Parathyroid adenoma (tissue), 2 donors: ENCODE results near the gene SLC29A1.

Source experiments
- H2AFZ ChIP-seq: fragments of 300-600 bp; sonication (generic); one replicate; pipeline ENCODE4 v1.7.0; 2017; ENCODE audit warnings: antibody characterized with exemption, mild to moderate bottlenecking
- H3K27ac ChIP-seq: fragments of 300-600 bp; sonication (generic); one replicate; pipeline ENCODE4 v1.7.0; 2017
- H3K27me3 ChIP-seq: fragments of 300-600 bp; sonication (generic); one replicate; pipeline ENCODE4 v1.7.0; 2017; ENCODE audit warnings: low read length; ENCODE audit not compliant: control insufficient read depth, insufficient read depth
- H3K36me3 ChIP-seq: fragments of 300-600 bp; sonication (generic); one replicate; pipeline ENCODE4 v1.7.0; 2017; ENCODE audit warnings: low read length; ENCODE audit not compliant: control insufficient read depth, insufficient read depth
- H3K4me1 ChIP-seq: fragments of 300-600 bp; sonication (generic); one replicate; pipeline ENCODE4 v1.7.0; 2017; ENCODE audit warnings: control low read depth
- H3K4me2 ChIP-seq: fragments of 300-600 bp; sonication (generic); one replicate; pipeline ENCODE4 v1.7.0; 2017; ENCODE audit warnings: low read length
- H3K4me3 ChIP-seq: fragments of 300-600 bp; sonication (generic); one replicate; pipeline ENCODE4 v1.7.0; 2017; ENCODE audit warnings: low read depth, low read length
- H3K79me2 ChIP-seq: fragments of 300-600 bp; sonication (generic); one replicate; pipeline ENCODE4 v1.7.0; 2017; ENCODE audit warnings: control low read depth
- H3K9ac ChIP-seq: fragments of 300-600 bp; sonication (generic); one replicate; pipeline ENCODE4 v1.7.0; 2017; ENCODE audit warnings: mild to moderate bottlenecking
- H3K9me3 ChIP-seq: fragments of 300-600 bp; sonication (generic); one replicate; pipeline ENCODE4 v1.7.0; 2017; ENCODE audit warnings: low read length; ENCODE audit not compliant: control insufficient read depth
- TF ChIP-seq, protein P1 (sequence below): fragments of 300-600 bp; sonication (generic); IDR thresholded peaks from one replicate; pipeline ENCODE4 v1.7.0; 2017; ENCODE audit warnings: antibody characterized with exemption, mild to moderate bottlenecking
- donor health status: primary hyperparathyroidism.

SLC29A1 gene

DNA sequence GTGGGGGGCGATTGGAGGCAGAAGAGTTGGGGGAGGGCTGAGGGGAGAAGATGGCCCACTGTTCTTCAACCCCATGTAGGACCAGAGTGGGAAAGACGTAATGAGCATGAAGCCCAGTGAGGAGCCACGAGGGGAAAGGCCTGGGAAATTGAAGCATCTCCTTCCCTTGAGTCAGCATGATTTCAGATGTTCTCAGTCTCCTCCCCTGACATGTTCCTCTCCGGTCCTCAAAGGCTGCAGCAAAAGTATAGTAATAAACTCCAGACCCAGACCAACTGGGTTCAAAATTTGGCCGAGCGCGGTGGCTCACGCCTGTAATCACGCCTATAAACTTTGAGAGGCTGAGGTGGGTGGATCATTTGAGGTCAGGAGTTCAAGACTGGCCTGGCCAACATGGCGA, 43.9 kb downstream of the SLC29A1 start:
- Histone ChIP-seq H3K4me1 (peaks cover 15% of the 10 kb centered on the region), H3K4me3 (no peak overlapping the region), H3K9me3 (no peaks in the 10 kb centered on the region), H3K79me2 (no peaks in the 10 kb centered on the region), H3K9ac (no peak overlapping the region), H3K27ac (no peak overlapping the region), H2AFZ (no peak overlapping the region), H3K27me3 (no peaks in the 10 kb centered on the region), H3K36me3 (no peaks in the 10 kb centered on the region), H3K4me2 (no peak overlapping the region)
- TF ChIP-seq, protein P1, sequence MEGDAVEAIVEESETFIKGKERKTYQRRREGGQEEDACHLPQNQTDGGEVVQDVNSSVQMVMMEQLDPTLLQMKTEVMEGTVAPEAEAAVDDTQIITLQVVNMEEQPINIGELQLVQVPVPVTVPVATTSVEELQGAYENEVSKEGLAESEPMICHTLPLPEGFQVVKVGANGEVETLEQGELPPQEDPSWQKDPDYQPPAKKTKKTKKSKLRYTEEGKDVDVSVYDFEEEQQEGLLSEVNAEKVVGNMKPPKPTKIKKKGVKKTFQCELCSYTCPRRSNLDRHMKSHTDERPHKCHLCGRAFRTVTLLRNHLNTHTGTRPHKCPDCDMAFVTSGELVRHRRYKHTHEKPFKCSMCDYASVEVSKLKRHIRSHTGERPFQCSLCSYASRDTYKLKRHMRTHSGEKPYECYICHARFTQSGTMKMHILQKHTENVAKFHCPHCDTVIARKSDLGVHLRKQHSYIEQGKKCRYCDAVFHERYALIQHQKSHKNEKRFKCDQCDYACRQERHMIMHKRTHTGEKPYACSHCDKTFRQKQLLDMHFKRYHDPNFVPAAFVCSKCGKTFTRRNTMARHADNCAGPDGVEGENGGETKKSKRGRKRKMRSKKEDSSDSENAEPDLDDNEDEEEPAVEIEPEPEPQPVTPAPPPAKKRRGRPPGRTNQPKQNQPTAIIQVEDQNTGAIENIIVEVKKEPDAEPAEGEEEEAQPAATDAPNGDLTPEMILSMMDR: no peak

- Histone ChIP-seq H3K27me3 (no peaks in the 10 kb centered on the region), H3K36me3 (no peaks in the 10 kb centered on the region), H3K9ac (no peak overlapping the region), H3K4me2 (no peak overlapping the region), H3K4me1 (peaks cover 14% of the 10 kb centered on the region), H3K79me2 (no peaks in the 10 kb centered on the region), H3K9me3 (no peaks in the 10 kb centered on the region), H3K4me3 (no peak overlapping the region), H3K27ac (no peak overlapping the region), H2AFZ (no peak overlapping the region)
- TF ChIP-seq, protein P1: peak; percentile 95
These were observed 44.8 kb downstream of the SLC29A1 start for GRCh38 chr6:44268095-44268628.

DNA sequence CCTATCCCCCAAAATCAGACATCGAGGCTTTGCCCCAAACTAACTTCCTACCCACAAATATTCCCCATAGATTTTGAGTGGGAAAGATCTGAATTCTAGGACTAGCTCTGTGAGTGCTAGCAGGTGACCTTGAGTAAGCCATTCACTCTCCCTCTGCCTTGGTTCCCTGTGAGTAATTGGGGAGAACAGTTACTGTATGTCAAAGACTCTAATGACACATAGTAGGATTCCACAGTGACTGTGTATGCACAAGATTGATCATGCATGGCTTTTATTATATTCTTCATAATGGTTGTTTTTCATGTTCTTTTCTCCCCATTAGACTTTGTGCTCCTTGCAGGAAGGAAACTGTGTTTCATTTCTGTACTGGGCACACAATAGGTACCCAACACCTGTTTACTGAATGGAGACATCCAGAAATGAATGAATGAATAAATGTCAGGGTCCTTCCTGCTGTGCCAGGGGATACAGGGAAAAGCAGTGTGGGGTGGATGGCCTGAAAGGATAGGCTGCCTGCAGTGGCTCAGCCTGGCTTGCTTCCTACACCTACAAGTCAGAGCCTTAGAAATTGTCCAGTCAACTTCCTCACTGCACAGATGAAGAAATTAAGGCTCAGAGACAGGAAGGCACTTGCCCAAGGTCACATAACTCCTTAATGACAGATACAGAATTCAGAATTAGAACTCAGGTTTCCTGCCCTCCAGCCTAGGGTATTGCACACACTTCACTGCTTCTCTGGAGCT, 46.0 kb downstream of the SLC29A1 start:
- Histone ChIP-seq H3K4me1 (peaks cover 5% of the 10 kb centered on the region), H3K9ac (no peak overlapping the region), H3K9me3 (no peaks in the 10 kb centered on the region), H3K27me3 (no peaks in the 10 kb centered on the region), H2AFZ (no peak overlapping the region), H3K36me3 (no peaks in the 10 kb centered on the region), H3K27ac (no peak overlapping the region), H3K79me2 (no peaks in the 10 kb centered on the region), H3K4me2 (no peak overlapping the region), H3K4me3 (no peak overlapping the region)
- TF ChIP-seq, protein P1: no peak

GRCh38 chr6:44269921-44270525, 46.6 kb downstream of the SLC29A1 start, which contains the start of gene TMEM151B:
Gene TMEM151B, plus strand, starts transcription at chr6:44270450. Its CDS starts 293 bp downstream, at chr6:44270743.
- Histone ChIP-seq H3K4me3 (no peak within 1 kb of the TSS), H3K4me2 (no peak within 1 kb of the TSS), H3K4me1 (no peaks in the 10 kb centered on the region), H3K27ac (no peak within 1 kb of the TSS), H3K79me2 (no peaks in the 10 kb centered on the region), H2AFZ (no peak within 1 kb of the TSS), H3K36me3 (no peaks in the 10 kb centered on the region), H3K9me3 (no peaks in the 10 kb centered on the region), H3K9ac (no peak within 1 kb of the TSS), H3K27me3 (no peaks in the 10 kb centered on the region)
- TF ChIP-seq, protein P1: no peak
